Tibial artery (tissue), 4 donors: ENCODE measurements around the gene FDXR.

Experiments used
- DNase-seq, 2 donors: peaks; one replicate each; pipeline ENCODE4 v3.0.0-alpha.2; 2019
- H3K27ac ChIP-seq, 2 donors: fragments of 200-600 bp; sonication (generic) in 1 of 2; 1 replicate in 1 of 2; 2 replicates in 1 of 2; pipeline ENCODE4 v1.5.1; 2018 to 2019; ENCODE audit warnings: mild to moderate bottlenecking in 1 of 2
- H3K27me3 ChIP-seq, 2 donors: fragments of 200-600 bp; sonication (generic) in 1 of 2; one replicate each; pipeline versions ENCODE4 v1.5.1 to v1.6.0; 2016 to 2019
- H3K36me3 ChIP-seq, 3 donors: fragments of 200-600 bp; sonication (generic) in 2 of 3; one replicate each; pipeline ENCODE4 v1.5.1; 2016 to 2019; ENCODE audit warnings: mild to moderate bottlenecking in 2 of 3
- H3K4me1 ChIP-seq, 4 donors: fragments of 200-600 bp; sonication (generic) in 2 of 4; 1 replicate in 3 of 4; 2 replicates in 1 of 4; pipeline ENCODE4 v1.5.1; 2016 to 2019
- H3K4me3 ChIP-seq, 2 donors: fragments of 200-600 bp; sonication (generic) in 1 of 2; 1 replicate in 1 of 2; 2 replicates in 1 of 2; pipeline ENCODE4 v1.5.1; 2018 to 2019; ENCODE audit warnings: mild to moderate bottlenecking in 2 of 2
- H3K9me3 ChIP-seq, 3 donors: fragments of 200-600 bp; sonication (generic) in 1 of 3; one replicate each; pipeline ENCODE4 v1.5.1; 2016 to 2019
- intact Hi-C: fragments of 100-400 bp; cut with DNase I; formaldehyde crosslinking; loops from one replicate; pipeline ENCODE4 v1.15.0; 2023; ENCODE audit warnings: low total_unique reads
- TF ChIP-seq, protein P1 (sequence below), 2 experiments: fragments of 200-600 bp in 1 of 2; fragments of 450-650 bp in 1 of 2; IDR thresholded peaks; one replicate each; pipeline ENCODE4 v1.5.1; 2017 to 2019; ENCODE audit warnings: antibody characterized with exemption in 2 of 2, mild to moderate bottlenecking in 1 of 2, moderate library complexity in 1 of 2

The FDXR gene

DNA sequence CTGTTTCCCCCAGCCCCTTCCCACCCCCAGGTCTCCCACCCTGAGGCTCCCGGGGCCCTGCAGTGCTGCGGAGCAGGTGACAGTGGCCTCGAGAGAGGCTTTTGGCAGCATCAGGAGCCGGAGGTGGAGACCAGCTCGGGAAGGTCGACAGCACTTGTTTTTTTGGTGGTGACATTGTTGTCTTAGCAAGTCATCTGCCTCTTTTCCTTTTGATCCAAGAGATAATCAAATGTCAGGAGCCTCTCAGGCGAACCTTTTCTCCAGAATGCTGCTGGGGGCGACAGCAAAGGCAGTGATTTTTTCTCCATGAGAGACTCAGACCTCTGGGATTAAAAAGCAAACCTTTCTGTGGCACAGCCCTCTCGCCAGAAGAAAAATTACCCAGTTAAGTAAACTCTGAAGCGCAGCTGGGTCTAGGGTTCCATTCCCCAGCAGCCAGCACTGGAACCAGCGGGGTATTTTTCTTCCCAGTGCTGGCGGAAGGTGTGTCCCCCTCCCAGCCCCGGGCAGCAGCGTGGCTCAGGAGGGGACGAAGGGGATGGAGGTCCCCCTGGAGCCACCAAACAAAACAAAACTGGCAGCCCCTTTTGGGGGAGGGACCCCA is 50.4 kb downstream of the FDXR start:
- H3K4me1 ChIP-seq = no peaks in the 10 kb centered on the region
- H3K36me3 ChIP-seq = peaks cover 7 to 84% (median 17%) of the 10 kb centered on the region in 3 donors
- TF ChIP-seq, protein P1, sequence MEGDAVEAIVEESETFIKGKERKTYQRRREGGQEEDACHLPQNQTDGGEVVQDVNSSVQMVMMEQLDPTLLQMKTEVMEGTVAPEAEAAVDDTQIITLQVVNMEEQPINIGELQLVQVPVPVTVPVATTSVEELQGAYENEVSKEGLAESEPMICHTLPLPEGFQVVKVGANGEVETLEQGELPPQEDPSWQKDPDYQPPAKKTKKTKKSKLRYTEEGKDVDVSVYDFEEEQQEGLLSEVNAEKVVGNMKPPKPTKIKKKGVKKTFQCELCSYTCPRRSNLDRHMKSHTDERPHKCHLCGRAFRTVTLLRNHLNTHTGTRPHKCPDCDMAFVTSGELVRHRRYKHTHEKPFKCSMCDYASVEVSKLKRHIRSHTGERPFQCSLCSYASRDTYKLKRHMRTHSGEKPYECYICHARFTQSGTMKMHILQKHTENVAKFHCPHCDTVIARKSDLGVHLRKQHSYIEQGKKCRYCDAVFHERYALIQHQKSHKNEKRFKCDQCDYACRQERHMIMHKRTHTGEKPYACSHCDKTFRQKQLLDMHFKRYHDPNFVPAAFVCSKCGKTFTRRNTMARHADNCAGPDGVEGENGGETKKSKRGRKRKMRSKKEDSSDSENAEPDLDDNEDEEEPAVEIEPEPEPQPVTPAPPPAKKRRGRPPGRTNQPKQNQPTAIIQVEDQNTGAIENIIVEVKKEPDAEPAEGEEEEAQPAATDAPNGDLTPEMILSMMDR (IDR thresholded peaks at IDR 0.05) = no peak
- no peaks in the 10 kb centered on the region for H3K27me3 ChIP-seq
- intact Hi-C loops = no loop called here
- no peak overlapping the region for H3K4me3 ChIP-seq
- no peak overlapping the region for H3K27ac ChIP-seq
- DNase-seq = no peak
- H3K9me3 ChIP-seq = no peaks in the 10 kb centered on the region

DNA sequence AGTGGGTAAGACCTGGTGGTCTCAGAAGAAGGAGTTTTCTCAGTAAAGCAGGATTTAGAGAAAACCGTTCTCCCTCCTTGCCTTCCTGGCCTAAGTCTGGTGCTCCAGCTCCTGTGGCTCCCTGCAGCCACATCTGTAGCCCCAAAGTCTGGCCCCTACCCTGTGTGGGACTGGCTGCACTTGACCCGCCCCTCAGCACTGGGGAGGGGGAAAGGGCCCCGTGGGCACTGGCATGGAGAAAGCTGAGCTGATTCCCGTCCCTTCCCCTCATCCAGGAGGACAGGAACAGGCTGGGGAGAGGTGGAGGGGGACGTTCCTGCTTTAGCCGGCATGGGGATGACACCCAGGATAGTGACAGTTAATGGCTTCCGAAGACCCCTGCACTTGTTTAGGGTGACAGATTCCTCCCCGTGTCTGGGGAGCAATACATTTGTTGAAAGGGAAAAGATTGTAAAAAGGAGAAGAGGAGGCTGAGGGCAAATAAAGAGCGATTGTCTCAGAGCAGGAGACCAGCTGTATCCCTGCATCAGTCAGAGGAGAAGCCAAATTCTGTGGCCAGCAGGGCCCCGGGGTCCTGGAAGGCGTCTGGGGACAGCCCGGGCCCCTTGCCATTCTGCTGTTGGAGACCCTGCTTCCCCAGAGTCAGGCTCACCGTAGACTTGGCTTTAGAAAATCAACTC is 51.0 kb downstream of the FDXR start:
- no peaks in the 10 kb centered on the region for H3K4me1 ChIP-seq

DNA sequence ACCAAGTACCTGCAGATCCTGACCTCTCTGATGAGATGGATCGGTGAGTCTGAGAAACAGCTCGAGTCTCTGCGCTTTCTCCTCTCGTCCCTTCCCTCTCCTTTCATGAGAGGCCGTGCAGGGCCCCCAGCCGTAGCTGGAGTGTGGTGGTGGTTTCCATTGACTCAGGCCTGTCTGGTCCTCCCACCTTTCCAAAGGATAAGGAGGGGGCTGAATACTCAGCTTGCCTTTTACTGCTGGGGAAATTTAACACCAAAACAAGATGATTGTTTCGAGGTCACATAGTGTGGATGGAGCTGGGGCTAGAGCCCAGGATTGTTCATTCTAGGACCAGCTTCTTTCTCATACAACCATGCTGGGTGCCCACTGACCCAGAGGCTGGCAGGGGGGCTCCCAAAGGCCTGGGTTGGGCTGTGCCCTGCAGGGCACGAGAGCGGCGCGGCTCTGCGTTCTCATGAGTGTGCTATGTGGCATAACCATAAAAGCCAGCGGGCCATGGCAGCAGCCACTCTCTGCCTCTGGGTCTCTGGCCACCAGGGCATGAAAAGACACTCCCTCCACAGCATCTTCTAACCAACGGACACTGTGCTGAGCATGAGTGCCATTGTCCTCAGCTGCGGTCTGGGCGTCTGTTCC is 52.9 kb downstream of the FDXR start:
- Histone ChIP-seq H3K27me3 (no peaks in the 10 kb centered on the region), H3K4me3 (no peak overlapping the region), H3K36me3 (peaks cover 7 to 65% (median 17%) of the 10 kb centered on the region in 3 donors), H3K4me1 (no peaks in the 10 kb centered on the region), H3K27ac (no peak overlapping the region), H3K9me3 (no peaks in the 10 kb centered on the region)
- intact Hi-C loops = no loop called here
- TF ChIP-seq, protein P1 (IDR thresholded peaks at IDR 0.05) = no peak
- DNase-seq = no peak

More for the DNA sequence above, 51.0 kb downstream of the FDXR start:
- Histone ChIP-seq H3K4me3 (no peak overlapping the region), H3K27me3 (no peaks in the 10 kb centered on the region), H3K9me3 (no peaks in the 10 kb centered on the region), H3K36me3 (peaks cover 7 to 81% (median 17%) of the 10 kb centered on the region in 3 donors), H3K27ac (no peak overlapping the region)
- no peak for DNase-seq
- intact Hi-C loops = no loop called here
- TF ChIP-seq, protein P1 (IDR thresholded peaks at IDR 0.05) = no peak

DNA sequence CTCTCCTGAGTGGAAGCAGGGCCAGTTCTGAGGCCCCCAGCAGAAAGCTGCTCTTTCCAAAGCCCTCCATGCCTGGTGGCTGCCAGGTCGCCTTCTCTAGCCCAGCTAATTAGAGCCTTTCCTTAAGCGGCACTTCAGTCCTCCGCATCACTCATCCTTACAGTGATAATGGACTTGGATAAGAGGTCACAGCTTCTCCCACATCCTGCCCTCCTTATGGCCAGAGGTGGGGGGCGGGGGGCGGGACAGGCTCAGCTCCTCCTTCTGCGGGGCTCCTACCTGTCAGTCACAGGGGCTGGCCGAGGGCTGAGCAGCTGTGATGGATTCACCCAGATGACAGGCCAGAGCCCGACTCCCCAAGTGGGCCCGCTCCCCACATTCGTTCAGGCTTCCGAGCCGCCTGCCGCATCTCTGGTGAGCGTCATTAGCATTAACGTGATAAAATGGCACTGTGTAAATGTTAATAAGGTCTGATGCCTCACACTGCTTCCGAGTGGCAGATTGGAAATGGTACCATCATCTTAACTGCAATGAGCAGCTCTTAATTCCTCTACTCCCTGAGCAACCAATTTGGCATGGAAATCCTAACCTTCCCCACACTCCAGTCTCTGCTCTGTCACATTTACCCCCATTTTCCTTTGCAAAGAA is 54.4 kb downstream of the FDXR start:
- intact Hi-C loops = no loop called here
- no peaks in the 10 kb centered on the region for H3K27me3 ChIP-seq
- TF ChIP-seq, protein P1 (IDR thresholded peaks at IDR 0.05) = no peak
- H3K27ac ChIP-seq = no peak overlapping the region
- peaks cover 7 to 50% (median 17%) of the 10 kb centered on the region in 3 donors for H3K36me3 ChIP-seq
- DNase-seq = no peak
- H3K4me3 ChIP-seq = no peak overlapping the region
- no peaks in the 10 kb centered on the region for H3K4me1 ChIP-seq
- no peaks in the 10 kb centered on the region for H3K9me3 ChIP-seq

DNA sequence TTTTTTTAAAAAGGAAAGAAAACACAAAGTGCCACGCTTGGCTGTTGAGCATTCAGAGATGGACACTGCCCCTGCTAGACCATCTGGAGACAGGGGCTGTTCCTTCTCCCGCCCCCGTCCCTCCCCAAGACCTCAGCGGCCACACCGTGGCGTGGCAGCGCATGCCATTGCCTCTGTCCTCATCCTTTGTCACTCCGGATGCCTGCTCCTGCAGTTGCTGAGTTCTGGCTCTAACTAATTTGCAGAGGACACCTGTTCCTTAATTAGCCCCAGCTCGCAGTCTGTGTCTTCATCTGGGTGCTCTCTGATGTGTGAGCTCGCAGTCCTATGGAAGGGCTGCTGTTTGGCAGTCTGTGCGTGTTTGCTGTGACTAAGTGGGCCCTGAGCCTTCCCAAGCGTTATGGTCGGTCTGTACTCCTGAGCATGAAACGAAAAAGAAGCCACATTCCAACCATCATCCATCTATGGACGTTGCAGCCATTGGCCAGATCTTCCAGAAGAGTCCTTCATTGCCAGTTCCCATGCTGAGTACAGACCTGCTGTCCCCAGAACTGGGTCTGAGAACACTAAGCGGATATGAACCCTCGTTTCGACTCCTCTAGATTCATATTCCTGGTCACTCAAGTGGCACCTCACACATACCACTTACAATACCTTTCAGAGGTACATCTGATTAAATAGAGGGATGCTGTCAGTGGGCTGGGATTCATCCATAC is 55.7 kb downstream of the FDXR start:
- H3K9me3 ChIP-seq = no peaks in the 10 kb centered on the region
- intact Hi-C loops = no loop called here
- H3K4me1 ChIP-seq = peaks cover 0 to 11% (median 3%) of the 10 kb centered on the region in 4 donors
- TF ChIP-seq, protein P1 (IDR thresholded peaks at IDR 0.05) = no peak
- H3K36me3 ChIP-seq = peaks cover 7 to 37% (median 17%) of the 10 kb centered on the region in 3 donors
- no peak for DNase-seq
- H3K4me3 ChIP-seq = no peak overlapping the region
- H3K27ac ChIP-seq = no peak overlapping the region
- no peaks in the 10 kb centered on the region for H3K27me3 ChIP-seq
